HL-60 (cell line): ENCODE results near the gene C20orf144.

Experiments
- DNase-seq, 2 experiments: peaks; one replicate each; pipeline ENCODE4 v3.0.0-alpha.2; 2010 to 2020; ENCODE audit warnings: low read depth in 1 of 2, low spot score in 1 of 2
- H3K27ac ChIP-seq: fragments of 250-450 bp; sonication (Bioruptor Pico); replicated peaks from 2 replicates; pipeline ENCODE4 v1.5.1; 2020; ENCODE audit warnings: mild to moderate bottlenecking, moderate library complexity
- H3K27me3 ChIP-seq: fragments of 250-450 bp; sonication (Bioruptor Pico); 2 replicates; pipeline ENCODE4 v1.5.1; 2021; ENCODE audit warnings: mild to moderate bottlenecking, moderate library complexity; ENCODE audit not compliant: insufficient read depth, poor library complexity, severe bottlenecking
- H3K4me3 ChIP-seq: replicated peaks from 2 replicates; pipeline ENCODE4 v1.5.1; 2011; ENCODE audit warnings: mild to moderate bottlenecking, control low read depth, low read length; ENCODE audit not compliant: insufficient read depth
- GABPA ChIP-seq: IDR thresholded peaks from 2 replicates; pipeline ENCODE4 v1.6.1; 2012; ENCODE audit warnings: low read depth
- POLR2AphosphoS5 ChIP-seq: IDR thresholded peaks from 2 replicates; pipeline ENCODE4 v1.6.1; 2012; ENCODE audit warnings: low read depth
- SPI1 ChIP-seq: IDR thresholded peaks from 2 replicates; pipeline ENCODE4 v1.6.1; 2012; ENCODE audit warnings: low read depth, mild to moderate bottlenecking, borderline replicate concordance
- TF ChIP-seq, protein P1 (sequence below): IDR thresholded peaks from one replicate; pipeline ENCODE4 v1.5.1; 2011; ENCODE audit warnings: low read length, control low read depth, inconsistent platforms; ENCODE audit not compliant: insufficient read depth
- TF ChIP-seq, protein P2 (sequence below): IDR thresholded peaks from 2 replicates; pipeline ENCODE4 v1.6.1; 2012; ENCODE audit warnings: low read depth; ENCODE audit not compliant: insufficient replicate concordance

The C20orf144 gene

DNA sequence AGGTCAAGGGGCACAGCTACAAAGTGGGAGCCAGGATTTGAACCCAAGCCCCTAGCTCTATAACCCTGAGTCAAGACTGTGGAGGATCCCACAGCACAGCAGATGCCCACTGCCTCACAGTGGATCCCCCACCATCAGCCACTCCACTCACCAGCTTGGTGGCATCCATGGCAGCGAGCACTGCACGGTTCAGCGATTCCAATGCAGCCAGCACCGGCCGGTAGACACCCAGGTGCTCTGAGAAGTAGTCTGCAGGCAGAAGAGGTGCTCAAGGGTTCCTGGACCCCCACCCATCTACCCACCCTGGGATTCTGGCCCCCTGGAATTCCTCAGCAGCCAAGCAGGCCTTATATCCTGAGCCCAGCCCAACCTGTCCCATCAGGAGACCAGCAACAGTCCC lies 7.1 kb downstream of the C20orf144 start:
- Histone ChIP-seq H3K4me3 (no peak overlapping the region), H3K27me3 (no peaks in the 10 kb centered on the region), H3K27ac (no peak overlapping the region)
- DNase-seq = no peak
- TF ChIP-seq GABPA (no peak), SPI1 (no peak), POLR2AphosphoS5 (no peak)
- TF ChIP-seq, protein P1, sequence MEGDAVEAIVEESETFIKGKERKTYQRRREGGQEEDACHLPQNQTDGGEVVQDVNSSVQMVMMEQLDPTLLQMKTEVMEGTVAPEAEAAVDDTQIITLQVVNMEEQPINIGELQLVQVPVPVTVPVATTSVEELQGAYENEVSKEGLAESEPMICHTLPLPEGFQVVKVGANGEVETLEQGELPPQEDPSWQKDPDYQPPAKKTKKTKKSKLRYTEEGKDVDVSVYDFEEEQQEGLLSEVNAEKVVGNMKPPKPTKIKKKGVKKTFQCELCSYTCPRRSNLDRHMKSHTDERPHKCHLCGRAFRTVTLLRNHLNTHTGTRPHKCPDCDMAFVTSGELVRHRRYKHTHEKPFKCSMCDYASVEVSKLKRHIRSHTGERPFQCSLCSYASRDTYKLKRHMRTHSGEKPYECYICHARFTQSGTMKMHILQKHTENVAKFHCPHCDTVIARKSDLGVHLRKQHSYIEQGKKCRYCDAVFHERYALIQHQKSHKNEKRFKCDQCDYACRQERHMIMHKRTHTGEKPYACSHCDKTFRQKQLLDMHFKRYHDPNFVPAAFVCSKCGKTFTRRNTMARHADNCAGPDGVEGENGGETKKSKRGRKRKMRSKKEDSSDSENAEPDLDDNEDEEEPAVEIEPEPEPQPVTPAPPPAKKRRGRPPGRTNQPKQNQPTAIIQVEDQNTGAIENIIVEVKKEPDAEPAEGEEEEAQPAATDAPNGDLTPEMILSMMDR = no peak
- TF ChIP-seq, protein P2, sequence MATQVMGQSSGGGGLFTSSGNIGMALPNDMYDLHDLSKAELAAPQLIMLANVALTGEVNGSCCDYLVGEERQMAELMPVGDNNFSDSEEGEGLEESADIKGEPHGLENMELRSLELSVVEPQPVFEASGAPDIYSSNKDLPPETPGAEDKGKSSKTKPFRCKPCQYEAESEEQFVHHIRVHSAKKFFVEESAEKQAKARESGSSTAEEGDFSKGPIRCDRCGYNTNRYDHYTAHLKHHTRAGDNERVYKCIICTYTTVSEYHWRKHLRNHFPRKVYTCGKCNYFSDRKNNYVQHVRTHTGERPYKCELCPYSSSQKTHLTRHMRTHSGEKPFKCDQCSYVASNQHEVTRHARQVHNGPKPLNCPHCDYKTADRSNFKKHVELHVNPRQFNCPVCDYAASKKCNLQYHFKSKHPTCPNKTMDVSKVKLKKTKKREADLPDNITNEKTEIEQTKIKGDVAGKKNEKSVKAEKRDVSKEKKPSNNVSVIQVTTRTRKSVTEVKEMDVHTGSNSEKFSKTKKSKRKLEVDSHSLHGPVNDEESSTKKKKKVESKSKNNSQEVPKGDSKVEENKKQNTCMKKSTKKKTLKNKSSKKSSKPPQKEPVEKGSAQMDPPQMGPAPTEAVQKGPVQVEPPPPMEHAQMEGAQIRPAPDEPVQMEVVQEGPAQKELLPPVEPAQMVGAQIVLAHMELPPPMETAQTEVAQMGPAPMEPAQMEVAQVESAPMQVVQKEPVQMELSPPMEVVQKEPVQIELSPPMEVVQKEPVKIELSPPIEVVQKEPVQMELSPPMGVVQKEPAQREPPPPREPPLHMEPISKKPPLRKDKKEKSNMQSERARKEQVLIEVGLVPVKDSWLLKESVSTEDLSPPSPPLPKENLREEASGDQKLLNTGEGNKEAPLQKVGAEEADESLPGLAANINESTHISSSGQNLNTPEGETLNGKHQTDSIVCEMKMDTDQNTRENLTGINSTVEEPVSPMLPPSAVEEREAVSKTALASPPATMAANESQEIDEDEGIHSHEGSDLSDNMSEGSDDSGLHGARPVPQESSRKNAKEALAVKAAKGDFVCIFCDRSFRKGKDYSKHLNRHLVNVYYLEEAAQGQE = no peak

DNA sequence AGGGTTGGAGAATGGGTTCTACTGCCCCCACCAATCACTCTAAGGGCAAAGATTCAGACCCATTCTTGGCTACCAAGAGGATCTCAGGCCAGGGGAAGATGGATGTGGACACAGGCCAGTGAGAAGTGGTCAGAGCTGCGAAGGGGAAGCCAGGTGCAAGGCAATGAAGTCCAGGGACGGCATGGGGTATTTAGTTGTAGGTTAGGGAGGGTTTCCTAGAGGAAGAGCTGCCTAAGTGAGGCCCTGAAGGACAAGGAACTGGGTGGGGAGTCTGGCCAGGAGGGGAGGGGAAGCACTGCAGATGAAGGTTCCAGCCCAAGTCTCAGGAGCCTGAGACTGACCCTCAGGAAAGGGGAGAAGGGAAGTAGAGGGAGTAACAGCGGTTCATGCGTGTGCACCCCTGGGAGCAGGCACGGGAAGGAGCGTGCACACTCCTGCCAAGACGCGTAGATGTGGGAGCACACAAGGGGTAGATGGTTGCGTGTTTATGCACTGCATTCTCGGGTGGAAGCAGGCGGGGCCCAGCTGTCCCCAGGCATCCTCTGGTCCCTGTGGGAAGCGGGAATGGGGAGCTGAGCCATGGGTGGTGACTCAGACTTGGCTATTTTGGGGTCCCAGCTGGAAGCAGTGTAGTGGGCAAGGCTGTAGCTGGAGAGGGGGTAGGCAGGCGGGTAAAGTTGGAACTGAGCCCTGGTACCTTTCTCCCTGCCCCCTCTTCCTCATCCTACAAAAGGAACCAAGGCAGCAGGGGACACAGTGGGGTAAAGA lies 7.9 kb downstream of the C20orf144 start:
- Histone ChIP-seq H3K27ac (no peak overlapping the region), H3K27me3 (no peaks in the 10 kb centered on the region), H3K4me3 (no peak overlapping the region)
- no peak for DNase-seq
- TF ChIP-seq SPI1 (no peak), POLR2AphosphoS5 (no peak), GABPA (no peak)
- TF ChIP-seq, protein P1 = no peak
- TF ChIP-seq, protein P2 = no peak

DNA sequence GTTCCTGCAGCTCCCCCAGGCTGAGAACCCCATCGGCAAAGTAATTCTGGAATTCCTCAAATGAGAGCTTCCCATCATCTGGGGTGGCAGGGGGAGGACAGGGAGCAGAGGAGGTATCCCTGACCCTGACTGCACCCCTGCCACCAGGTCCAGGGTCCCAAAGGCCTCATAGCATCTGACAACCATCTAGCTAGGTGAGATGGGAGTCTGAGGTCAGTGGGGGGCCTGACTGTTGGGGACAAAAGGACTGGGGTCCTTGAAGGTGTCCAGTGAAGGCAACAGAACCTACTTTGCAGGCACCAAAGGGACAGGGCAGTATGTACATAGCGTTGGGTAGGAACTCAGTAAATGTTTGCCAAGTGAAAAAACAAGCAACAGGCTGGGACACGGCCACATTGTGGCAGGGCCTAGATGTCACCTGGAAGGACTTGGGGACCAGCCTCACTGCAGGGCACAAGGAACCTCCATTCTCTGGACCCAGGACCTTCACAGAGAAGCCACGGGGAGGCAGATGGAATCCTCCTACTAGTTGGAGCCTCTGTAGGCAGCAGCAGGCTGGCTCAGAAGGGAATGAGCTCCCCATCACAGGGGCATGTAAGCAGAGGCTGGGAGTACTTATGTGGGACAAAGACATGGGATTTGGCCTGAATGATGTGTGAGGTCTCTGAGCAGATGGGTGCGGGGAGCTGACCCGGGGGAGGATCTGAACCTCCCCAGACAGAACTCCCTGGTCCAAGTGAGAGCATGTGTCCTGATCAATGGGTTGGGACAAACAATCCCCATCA lies 8.8 kb downstream of the C20orf144 start:
- no peak for DNase-seq
- no peak overlapping the region for H3K4me3 ChIP-seq
- no peaks in the 10 kb centered on the region for H3K27me3 ChIP-seq
- H3K27ac ChIP-seq = no peak overlapping the region
- TF ChIP-seq POLR2AphosphoS5 (no peak), GABPA (no peak), SPI1 (no peak)
- TF ChIP-seq, protein P2 = no peak
- TF ChIP-seq, protein P1 = no peak
